Uterus (tissue), 4 donors: Measurements from ENCODE around the gene CFAP251. TPM values are rescaled to one million over a fixed set of nuclear protein-coding genes. Genes with fewer than 3 reads are reported as not detected.

Experiments
- DNase-seq, 2 donors: peaks; one replicate each; pipeline ENCODE4 v3.0.0-alpha.2; 2019 to 2020
- H3K27ac ChIP-seq, 2 donors: fragments of 200-600 bp; sonication (generic); 1 replicate in 1 of 2; 2 replicates in 1 of 2; pipeline ENCODE4 v1.5.1; 2016 to 2018
- H3K27me3 ChIP-seq, 2 donors: fragments of 200-600 bp; sonication (generic); one replicate each; pipeline ENCODE4 v1.5.1; 2018 to 2019; ENCODE audit warnings: control low read depth in 1 of 2
- H3K36me3 ChIP-seq, 2 donors: fragments of 200-600 bp; sonication (generic); one replicate each; pipeline ENCODE4 v1.5.1; 2019; ENCODE audit warnings: control low read depth in 1 of 2
- H3K4me1 ChIP-seq, 2 donors: fragments of 200-600 bp; sonication (generic); one replicate each; pipeline ENCODE4 v1.5.1; 2018 to 2019; ENCODE audit warnings: control low read depth in 1 of 2
- H3K4me3 ChIP-seq, 2 donors: fragments of 200-600 bp; sonication (generic); 1 replicate in 1 of 2; 2 replicates in 1 of 2; pipeline ENCODE4 v1.5.1; 2018 to 2019; ENCODE audit warnings: mild to moderate bottlenecking in 1 of 2
- H3K9me3 ChIP-seq, 2 donors: fragments of 200-600 bp; sonication (generic); one replicate each; pipeline ENCODE4 v1.5.1; 2019; ENCODE audit warnings: control low read depth in 1 of 2
- CTCF ChIP-seq, 4 experiments: fragments of 200-600 bp in 2 of 4; fragments of 450-650 bp in 2 of 4; sonication (generic) in 2 of 4; IDR thresholded peaks; one replicate each; pipeline ENCODE4 v1.5.1; 2016 to 2019; ENCODE audit warnings: antibody characterized with exemption in 4 of 4, mild to moderate bottlenecking in 2 of 4, moderate library complexity in 1 of 4
- POLR2A ChIP-seq, 2 donors: fragments of 450-650 bp; IDR thresholded peaks; one replicate each; pipeline ENCODE4 v1.6.1; 2016; ENCODE audit warnings: antibody characterized with exemption in 2 of 2, mild to moderate bottlenecking in 1 of 2, moderate library complexity in 1 of 2
- intact Hi-C: fragments of 100-400 bp; cut with DNase I; formaldehyde crosslinking; loops from one replicate; pipeline ENCODE4 v1.15.1; 2023; ENCODE audit warnings: low total_unique reads
- total RNA-seq, 4 donors: library from RNA; depleted of rRNA in 3 of 4; stranded (reverse); fragments of >200 nt in 3 of 4; gene quantifications; one replicate each; pipeline versions ENCODE4 v1.1.0 to v1.2.4, GENCODE V29; 2014 to 2023
- donor health status: DM: yes; HTN: yes; CAD: no.

Gene CFAP251
- total RNA-seq, 4 donors from 2014 or later = 5.9 to 135 (median 12.7) TPM

GRCh38 chr12:121961195-121961879 lies 42.9 kb downstream of the CFAP251 start:
- no peak for TF ChIP-seq POLR2A (IDR thresholded peaks at IDR 0.05)
- no peak for TF ChIP-seq CTCF (IDR thresholded peaks at IDR 0.05)
- Histone ChIP-seq H3K27me3 (no peaks in the 10 kb centered on the region), H3K27ac (no peak overlapping the region), H3K36me3 (no peaks in the 10 kb centered on the region), H3K9me3 (no peaks in the 10 kb centered on the region), H3K4me1 (no peaks in the 10 kb centered on the region), H3K4me3 (no peak overlapping the region)
- intact Hi-C loops = no loop called here
- DNase-seq = no peak

GRCh38 chr12:121963341-121964018 lies 45.1 kb downstream of the CFAP251 start:
- H3K4me1 ChIP-seq = no peaks in the 10 kb centered on the region
- intact Hi-C loops = no loop called here

GRCh38 chr12:121964813-121965643 lies 46.6 kb downstream of the CFAP251 start:
- H3K9me3 ChIP-seq = no peaks in the 10 kb centered on the region
- H3K4me1 ChIP-seq = no peaks in the 10 kb centered on the region
- TF ChIP-seq POLR2A (IDR thresholded peaks at IDR 0.05) (no peak), CTCF (IDR thresholded peaks at IDR 0.05) (no peak)
- no peak overlapping the region for H3K27ac ChIP-seq
- intact Hi-C loops = no loop called here
- no peaks in the 10 kb centered on the region for H3K27me3 ChIP-seq
- no peak for DNase-seq
- no peak overlapping the region for H3K4me3 ChIP-seq
- H3K36me3 ChIP-seq = no peaks in the 10 kb centered on the region

More at GRCh38 chr12:121963341-121964018, 45.1 kb downstream of the CFAP251 start:
- no peaks in the 10 kb centered on the region for H3K36me3 ChIP-seq
- TF ChIP-seq POLR2A (IDR thresholded peaks at IDR 0.05) (no peak), CTCF (IDR thresholded peaks at IDR 0.05) (no peak)
- H3K9me3 ChIP-seq = no peaks in the 10 kb centered on the region
- no peak for DNase-seq
- H3K4me3 ChIP-seq = no peak overlapping the region
- no peak overlapping the region for H3K27ac ChIP-seq
- H3K27me3 ChIP-seq = no peaks in the 10 kb centered on the region

GRCh38 chr12:121966959-121967358 lies 48.6 kb downstream of the CFAP251 start:
- Histone ChIP-seq H3K27ac (no peak overlapping the region), H3K27me3 (no peaks in the 10 kb centered on the region), H3K4me1 (no peaks in the 10 kb centered on the region), H3K9me3 (no peaks in the 10 kb centered on the region), H3K4me3 (no peak overlapping the region), H3K36me3 (no peaks in the 10 kb centered on the region)
- TF ChIP-seq CTCF (IDR thresholded peaks at IDR 0.05) (no peak), POLR2A (IDR thresholded peaks at IDR 0.05) (no peak)
- intact Hi-C loops = no loop called here
- no peak for DNase-seq
